HG02610 (cell line): ENCODE data around the gene YARS1.

Experiments used
- ATAC-seq: cut with Tn5 transposase; IDR thresholded peaks from one replicate; pipeline ENCODE4 v1.9.1; 2021; ENCODE audit warnings: mild to moderate bottlenecking, moderate library complexity; ENCODE audit not compliant: unreplicated experiment

The YARS1 gene

GRCh38 chr1:32782086-32782485, 35.1 kb downstream of the YARS1 start:
- ATAC-seq, result no peak

GRCh38 chr1:32780628-32781234, 36.4 kb downstream of the YARS1 start:
- ATAC-seq, result no peak

DNA sequence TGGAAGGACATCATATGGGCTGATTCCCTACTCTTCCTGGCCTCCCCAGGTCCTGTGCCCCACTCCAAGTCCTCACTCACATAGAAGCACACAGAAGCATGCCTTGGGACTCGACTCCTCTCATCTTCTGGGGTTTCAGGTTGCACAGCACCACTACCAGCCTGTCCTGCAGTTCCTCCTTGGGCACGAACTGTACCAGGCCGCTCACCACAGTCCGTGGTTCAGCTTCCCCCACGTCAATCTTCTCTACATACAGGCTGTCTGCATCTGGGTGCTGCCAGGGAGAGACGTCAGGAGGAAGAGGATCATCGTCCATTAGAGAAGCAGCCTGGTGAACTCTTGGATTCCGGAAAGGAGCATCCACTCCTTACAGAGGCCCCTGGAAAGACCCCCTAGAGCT, 37.2 kb downstream of the YARS1 start:
- no peak for ATAC-seq

GRCh38 chr1:32779242-32779641, 37.9 kb downstream of the YARS1 start:
- no peak for ATAC-seq

- ATAC-seq, result no peak
Observed at GRCh38 chr1:32775640-32776337, 41.4 kb downstream of the YARS1 start.

DNA sequence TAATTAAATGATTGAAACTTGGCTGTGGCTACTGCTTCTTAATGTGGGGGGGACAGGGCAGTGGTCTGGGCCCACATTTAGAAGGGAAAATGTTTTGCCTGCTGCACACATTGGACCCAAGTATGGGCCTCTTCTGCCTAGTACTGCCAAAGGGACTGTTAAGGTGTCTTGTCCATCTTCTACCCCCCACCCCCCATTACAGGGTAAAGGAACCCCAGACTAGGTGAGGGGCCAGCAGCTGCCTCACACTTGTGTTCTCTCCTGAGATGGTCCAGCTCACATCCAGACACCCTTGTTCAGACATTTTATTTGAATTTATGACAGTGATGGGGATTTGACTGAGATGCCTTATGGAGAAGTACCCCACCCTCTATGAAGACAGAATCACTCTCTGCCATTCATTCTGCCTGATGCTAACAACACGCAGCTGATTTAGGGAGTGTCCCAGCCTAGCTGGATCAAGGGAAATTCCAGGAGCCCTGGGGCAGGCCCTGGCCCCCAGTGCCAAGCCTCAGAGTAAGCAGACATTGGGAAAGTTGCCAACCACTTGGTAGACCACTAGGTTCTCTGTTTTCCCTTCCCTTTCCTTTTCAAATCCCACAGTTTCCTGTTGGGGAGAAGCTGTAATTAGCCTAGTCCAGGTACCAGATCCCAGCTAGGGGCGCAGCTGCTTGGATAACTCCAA, 42.1 kb downstream of the YARS1 start:
- no peak for ATAC-seq

GRCh38 chr1:32774464-32774808, 42.7 kb downstream of the YARS1 start:
- no peak for ATAC-seq

- no peak for ATAC-seq
Observed at GRCh38 chr1:32773764-32774463, 43.2 kb downstream of the YARS1 start.

DNA sequence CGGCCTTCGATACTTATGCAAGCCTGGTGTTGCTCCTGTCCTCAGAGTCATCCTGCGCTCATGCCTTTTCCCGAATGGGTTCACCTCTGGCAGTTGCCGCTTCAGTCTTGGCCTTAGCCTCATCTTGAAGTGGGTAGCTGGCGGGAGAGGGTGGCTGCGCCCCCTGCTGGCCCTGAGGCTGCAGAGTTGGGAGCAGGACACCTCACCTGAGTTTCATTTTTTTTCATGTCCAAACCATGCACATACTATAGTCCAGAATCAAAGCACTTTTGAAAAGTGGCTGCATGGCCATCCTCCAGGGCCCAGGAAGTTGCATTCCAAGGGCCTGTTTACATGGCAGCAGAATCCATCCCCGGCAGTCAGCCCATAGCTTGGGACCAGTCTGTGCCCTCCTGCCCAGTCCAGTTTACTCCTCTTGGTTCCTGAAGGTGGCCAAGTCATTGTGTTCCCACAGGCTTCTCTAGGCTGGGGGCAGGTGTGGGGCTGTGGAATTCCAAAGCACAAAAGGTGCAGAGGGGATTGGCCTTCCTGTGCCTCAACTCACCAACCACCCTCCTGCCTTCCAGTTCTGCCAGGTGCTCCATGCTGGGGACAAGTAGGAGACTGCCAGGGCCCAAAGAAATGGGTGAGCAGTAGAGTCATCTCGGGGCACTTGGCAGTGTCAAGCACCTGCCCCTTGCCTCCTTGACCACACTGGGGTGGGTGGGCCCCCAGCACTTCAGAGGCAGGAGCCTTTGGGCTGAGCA, 44.0 kb downstream of the YARS1 start:
- peak; percentile 43 for ATAC-seq

- no peak for ATAC-seq
Observed at GRCh38 chr1:32772281-32773017, 44.7 kb downstream of the YARS1 start.

GRCh38 chr1:32771561-32772280, 45.4 kb downstream of the YARS1 start:
- no peak for ATAC-seq

DNA sequence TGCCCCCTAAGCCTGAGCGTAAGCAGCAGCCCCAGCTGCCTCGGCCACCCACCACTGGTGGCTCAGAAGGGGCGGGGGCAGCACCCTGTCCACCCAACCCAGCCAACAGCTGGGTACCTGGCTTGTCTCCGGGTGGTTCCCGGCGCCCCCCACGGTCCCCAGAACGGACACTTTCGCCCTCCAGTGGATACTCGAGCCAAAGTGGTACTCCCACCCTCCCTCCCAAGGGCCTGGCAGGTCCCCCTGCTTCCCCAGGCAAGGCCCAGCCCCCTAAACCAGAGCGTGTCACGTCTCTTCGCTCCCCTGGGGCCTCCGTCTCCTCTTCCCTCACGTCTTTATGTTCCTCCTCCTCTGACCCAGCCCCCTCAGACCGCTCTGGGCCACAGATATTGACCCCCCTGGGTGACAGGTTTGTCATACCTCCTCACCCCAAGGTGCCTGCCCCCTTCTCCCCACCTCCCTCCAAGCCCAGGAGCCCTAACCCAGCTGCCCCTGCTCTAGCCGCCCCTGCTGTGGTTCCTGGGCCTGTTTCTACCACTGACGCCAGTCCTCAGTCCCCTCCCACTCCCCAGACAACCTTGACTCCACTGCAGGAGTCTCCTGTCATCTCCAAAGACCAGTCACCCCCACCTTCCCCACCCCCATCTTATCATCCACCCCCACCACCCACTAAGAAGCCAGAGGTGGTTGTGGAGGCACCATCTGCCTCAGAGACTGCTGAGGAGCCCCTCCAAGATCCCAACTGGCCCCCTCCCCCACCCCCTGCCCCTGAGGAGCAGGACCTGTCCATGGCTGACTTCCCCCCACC, 46.2 kb downstream of the YARS1 start:
- ATAC-seq, result no peak

DNA sequence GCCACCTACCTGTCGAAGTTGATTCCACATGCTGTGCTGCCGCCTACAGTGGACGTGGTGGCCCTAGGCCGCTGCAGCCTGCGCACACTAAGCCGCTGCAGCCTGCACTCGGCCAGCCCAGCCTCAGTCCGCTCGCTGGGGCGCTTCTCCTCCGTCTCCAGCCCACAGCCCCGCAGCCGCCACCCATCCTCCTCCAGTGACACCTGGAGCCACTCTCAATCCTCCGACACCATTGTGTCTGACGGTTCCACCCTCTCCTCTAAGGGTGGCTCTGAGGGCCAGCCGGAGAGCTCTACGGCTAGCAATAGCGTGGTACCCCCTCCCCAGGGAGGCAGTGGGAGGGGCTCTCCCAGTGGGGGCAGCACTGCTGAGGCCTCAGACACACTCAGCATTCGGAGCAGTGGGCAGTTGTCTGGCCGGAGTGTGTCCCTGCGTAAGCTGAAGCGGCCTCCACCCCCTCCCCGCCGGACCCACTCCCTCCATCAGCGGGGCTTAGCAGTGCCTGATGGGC, 46.9 kb downstream of the YARS1 start:
- ATAC-seq, result no peak

DNA sequence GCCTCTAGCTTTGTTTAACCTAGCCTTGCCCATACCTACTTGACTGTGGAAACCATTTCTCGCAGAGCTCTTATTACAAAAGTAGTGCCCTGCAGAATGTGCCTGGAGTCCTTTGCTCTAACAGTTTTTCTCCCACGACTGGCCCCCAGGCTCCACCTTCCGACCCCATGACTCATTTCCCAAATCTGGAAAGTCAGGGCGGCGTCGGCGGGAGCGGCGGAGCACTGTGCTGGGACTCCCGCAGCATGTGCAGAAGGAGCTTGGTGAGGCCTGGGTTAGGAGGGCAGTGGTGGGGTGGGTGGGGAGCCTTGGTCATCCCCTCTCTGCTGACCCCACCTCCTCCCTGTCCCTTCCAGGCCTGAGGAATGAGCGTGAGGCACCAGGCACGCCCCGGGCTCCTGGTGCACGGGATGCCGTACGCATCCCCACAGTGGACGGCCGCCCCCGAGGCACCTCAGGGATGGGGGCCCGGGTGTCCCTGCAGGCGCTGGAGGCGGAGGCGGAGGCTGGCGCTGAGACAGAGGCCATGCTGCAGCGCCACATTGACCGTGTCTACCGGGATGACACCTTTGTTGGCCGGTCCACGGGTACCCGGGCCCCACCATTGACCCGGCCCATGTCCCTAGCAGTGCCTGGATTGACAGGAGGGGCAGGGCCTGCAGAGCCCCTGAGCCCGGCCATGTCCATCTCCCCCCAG, 47.5 kb downstream of the YARS1 start:
- ATAC-seq, result no peak

GRCh38 chr1:32768110-32768850, 48.9 kb downstream of the YARS1 start:
- ATAC-seq, result no peak

GRCh38 chr1:32767641-32768040, 49.5 kb downstream of the YARS1 start:
- ATAC-seq, result no peak

GRCh38 chr1:32767156-32767555, 50.0 kb downstream of the YARS1 start:
- ATAC-seq, result no peak
